HepG2 (cell line): Measurements from ENCODE around the gene TXNDC11. TPM values are rescaled to one million over a fixed set of nuclear protein-coding genes. Genes with fewer than 3 reads are reported as not detected.

ENCODE experiments used
- ARNTL ChIP-seq: sonication (generic); formaldehyde crosslinking; IDR thresholded peaks from 2 replicates; pipeline ENCODE4 v1.4.0; 2020; ENCODE audit warnings: mild to moderate bottlenecking, missing genetic modification reagents
- ETV6 ChIP-seq: sonication (generic); formaldehyde crosslinking; conservative IDR thresholded peaks from 2 replicates; pipeline ENCODE4 v1.4.0; 2020; ENCODE audit warnings: missing genetic modification reagents
- FLYWCH1 ChIP-seq: sonication (generic); formaldehyde crosslinking; IDR thresholded peaks from 2 replicates; pipeline ENCODE4 v1.8.1; 2023; ENCODE audit warnings: mild to moderate bottlenecking, missing genetic modification reagents
- FOSL2 ChIP-seq: sonication (generic); formaldehyde crosslinking; IDR thresholded peaks from 2 replicates; pipeline ENCODE4 v1.4.0; 2020; ENCODE audit warnings: missing genetic modification reagents
- FOXO1 ChIP-seq: sonication (generic); formaldehyde crosslinking; IDR thresholded peaks from 2 replicates; pipeline ENCODE4 v1.4.0; 2020; ENCODE audit warnings: missing genetic modification reagents
- GABPA ChIP-seq, 2 experiments: IDR thresholded peaks; 2 replicates each; pipeline ENCODE4 v1.6.1; 2011 to 2016; ENCODE audit warnings: low read depth in 2 of 2, low read length in 1 of 2, missing biosample characterization in 1 of 2, missing genetic modification characterization in 1 of 2
- MYC ChIP-seq: sonication (generic); formaldehyde crosslinking; IDR thresholded peaks from 2 replicates; pipeline ENCODE4 v1.9.0; 2021; ENCODE audit warnings: missing genetic modification reagents, borderline replicate concordance
- POGK ChIP-seq: sonication (generic); formaldehyde crosslinking; conservative IDR thresholded peaks from 2 replicates; pipeline ENCODE4 v1.8.0; 2022; ENCODE audit warnings: mild to moderate bottlenecking, moderate library complexity, missing genetic modification reagents
- SP2 ChIP-seq: sonication (generic); formaldehyde crosslinking; IDR thresholded peaks from 2 replicates; pipeline ENCODE4 v1.5.1; 2020; ENCODE audit warnings: mild to moderate bottlenecking, missing genetic modification reagents
- TCF7L2 ChIP-seq: IDR thresholded peaks from 2 replicates; pipeline ENCODE4 v1.6.1; 2011; ENCODE audit warnings: mild to moderate bottlenecking, low read depth, low read length, moderate library complexity
- ZBTB20 ChIP-seq: sonication (generic); formaldehyde crosslinking; IDR thresholded peaks from 2 replicates; pipeline ENCODE4 v1.8.1; 2023; ENCODE audit warnings: missing genetic modification reagents, low read depth, mild to moderate bottlenecking, borderline replicate concordance
- ZBTB37 ChIP-seq: sonication (generic); formaldehyde crosslinking; IDR thresholded peaks from 2 replicates; pipeline ENCODE4 v1.4.0; 2020; ENCODE audit warnings: mild to moderate bottlenecking, missing genetic modification reagents
- ZNF18 ChIP-seq: sonication (generic); formaldehyde crosslinking; IDR thresholded peaks from 2 replicates; pipeline ENCODE4 v1.8.0; 2022; ENCODE audit warnings: mild to moderate bottlenecking, missing genetic modification reagents; ENCODE audit not compliant: insufficient replicate concordance
- ZNF224 ChIP-seq: sonication (generic); formaldehyde crosslinking; IDR thresholded peaks from 2 replicates; pipeline ENCODE4 v1.5.0; 2020; ENCODE audit warnings: mild to moderate bottlenecking, missing genetic modification reagents
- ZNF329 ChIP-seq: sonication (generic); formaldehyde crosslinking; IDR thresholded peaks from 2 replicates; pipeline ENCODE4 v1.9.0; 2021; ENCODE audit warnings: low read depth, mild to moderate bottlenecking, missing genetic modification reagents
- ZNF772 ChIP-seq: sonication (generic); formaldehyde crosslinking; IDR thresholded peaks from 2 replicates; pipeline ENCODE4 v1.5.0; 2020; ENCODE audit warnings: mild to moderate bottlenecking, missing genetic modification reagents
- ZNF883 ChIP-seq: sonication (generic); formaldehyde crosslinking; IDR thresholded peaks from 2 replicates; pipeline ENCODE4 v1.5.1; 2020; ENCODE audit warnings: mild to moderate bottlenecking, missing genetic modification reagents; ENCODE audit errors: not compliant biosample characterization
- polyA plus RNA-seq, 8 experiments: library from polyadenylated mRNA; depleted of rRNA in 3 of 8; stranded (reverse) in 7 of 8; unstranded in 1 of 8; fragments of >200 nt; fragmentation: Illumina TruSeq in 4 of 8; extraction: Trizol in 4 of 8; gene quantifications; 2 replicates each; pipeline versions ENCODE4 v1.2.1 to v1.2.3, GENCODE V29; 2011 to 2016; ENCODE audit warnings: low read depth in 4 of 8, missing spikeins in 1 of 8, mixed read lengths in 1 of 8; ENCODE audit not compliant: insufficient read depth in 1 of 8
- total RNA-seq, 5 experiments: library from RNA; depleted of rRNA; stranded (reverse); fragments of >200 nt; fragmentation: Illumina TruSeq; extraction: Trizol; gene quantifications; 2 replicates each; pipeline ENCODE4 v1.2.3, GENCODE V29; 2016; ENCODE audit warnings: low read depth in 1 of 5
- TF ChIP-seq, protein P1 (sequence below): IDR thresholded peaks from 2 replicates; pipeline ENCODE4 v1.6.1; 2012; ENCODE audit warnings: low read depth, low read length, improper control_type of control experiment
- TF ChIP-seq, protein P2 (sequence below): IDR thresholded peaks from 2 replicates; pipeline ENCODE4 v1.6.1; 2016; ENCODE audit warnings: missing compliant biosample characterization, missing genetic modification reagents, borderline replicate concordance

TXNDC11 gene
- total and polyA plus RNA-seq, 2 of the 13 experiments (the other 11 are each of a cell fraction or from before 2014, with no cell fraction given) = 74.9 to 123 TPM

DNA sequence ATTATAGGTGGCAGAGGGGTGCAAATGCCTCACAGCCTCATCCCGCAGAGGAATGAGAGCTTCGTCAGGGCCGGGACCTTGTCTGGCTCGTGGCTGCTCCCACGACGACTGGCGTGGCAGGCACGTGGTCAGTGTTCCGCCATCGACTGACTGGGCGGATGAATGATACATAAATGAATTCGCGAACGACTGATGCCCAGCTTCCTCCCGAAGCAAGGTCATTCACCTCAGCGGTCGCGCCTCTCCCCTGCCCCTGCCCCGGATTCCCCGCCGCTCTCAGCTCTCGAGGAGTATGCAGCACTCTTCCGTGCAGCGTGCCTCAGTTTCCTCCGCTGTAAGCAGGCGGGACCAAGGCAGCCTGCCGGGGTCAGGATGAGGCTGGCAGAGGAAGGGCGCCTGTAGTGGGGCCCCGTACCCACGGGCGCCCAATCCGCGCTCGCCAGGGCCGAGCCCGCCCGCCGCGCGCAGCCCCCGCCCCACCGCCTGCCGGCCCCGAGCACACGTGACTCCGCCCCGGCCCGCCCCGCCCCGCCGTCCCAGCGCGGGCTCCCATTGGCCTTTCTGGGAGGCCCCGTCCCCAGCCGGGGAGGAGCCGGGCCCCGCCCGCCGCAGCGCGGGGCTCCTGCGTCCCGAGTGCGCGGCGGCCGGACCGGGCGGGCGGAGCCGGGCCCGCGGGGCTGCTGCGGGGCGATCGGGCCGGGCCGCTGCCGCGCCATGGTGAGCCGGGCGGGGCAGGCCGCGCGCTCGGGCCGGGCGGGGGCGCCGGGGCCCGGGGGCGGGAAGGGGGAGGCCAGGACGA, 74.6 kb downstream of the TXNDC11 start, which contains the start of gene SNN (continued):
- TF ChIP-seq POGK (CRISPR knock-in tag) = 0 out of 2 replicates have a peak, but pooled peaks have one; percentile 19
- no peak for TF ChIP-seq ZBTB37 (CRISPR knock-in tag)
- TF ChIP-seq TCF7L2 = no peak
- no peak for TF ChIP-seq ZNF224 (CRISPR knock-in tag)
- TF ChIP-seq MYC (CRISPR knock-in tag) = peak; percentile 64; the same call in 1 of the 2 replicates
- TF ChIP-seq ZBTB20 (CRISPR knock-in tag) = no peak
- TF ChIP-seq GABPA (IDR thresholded peaks at IDR 0.05; ENCODE audit: low read depth, low read length) = no peak
- no peak for TF ChIP-seq GABPA (CRISPR knock-in tag; IDR thresholded peaks at IDR 0.05; ENCODE audit: low read depth)
- TF ChIP-seq ZNF883 (CRISPR knock-in tag) = no peak
- no peak for TF ChIP-seq ZNF329 (CRISPR knock-in tag)
- peak; percentile 37; the same call in 1 of the 2 replicates for TF ChIP-seq SP2 (CRISPR knock-in tag)
- no peak for TF ChIP-seq ZNF18 (CRISPR knock-in tag)
- TF ChIP-seq FOSL2 (CRISPR knock-in tag) = no peak; the same call in 1 of the 2 replicates
- TF ChIP-seq ARNTL (CRISPR knock-in tag) = peak; percentile 91
- peak; percentile 41; the same call in 1 of the 2 replicates for TF ChIP-seq ZNF772 (CRISPR knock-in tag)
- TF ChIP-seq, protein P1, sequence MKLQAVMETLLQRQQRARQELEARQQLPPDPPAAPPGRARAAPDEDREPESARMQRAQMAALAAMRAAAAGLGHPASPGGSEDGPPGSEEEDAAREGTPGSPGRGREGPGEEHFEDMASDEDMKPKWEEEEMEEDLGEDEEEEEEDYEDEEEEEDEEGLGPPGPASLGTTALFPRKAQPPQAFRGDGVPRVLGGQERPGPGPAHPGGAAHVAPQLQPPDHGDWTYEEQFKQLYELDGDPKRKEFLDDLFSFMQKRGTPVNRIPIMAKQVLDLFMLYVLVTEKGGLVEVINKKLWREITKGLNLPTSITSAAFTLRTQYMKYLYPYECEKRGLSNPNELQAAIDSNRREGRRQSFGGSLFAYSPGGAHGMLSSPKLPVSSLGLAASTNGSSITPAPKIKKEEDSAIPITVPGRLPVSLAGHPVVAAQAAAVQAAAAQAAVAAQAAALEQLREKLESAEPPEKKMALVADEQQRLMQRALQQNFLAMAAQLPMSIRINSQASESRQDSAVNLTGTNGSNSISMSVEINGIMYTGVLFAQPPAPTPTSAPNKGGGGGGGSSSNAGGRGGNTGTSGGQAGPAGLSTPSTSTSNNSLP = no peak
- 0 out of 2 replicates have a peak, but pooled peaks have one; percentile 34 for TF ChIP-seq FOXO1 (CRISPR knock-in tag)
- TF ChIP-seq FLYWCH1 (CRISPR knock-in tag) = no peak
- TF ChIP-seq, protein P2, sequence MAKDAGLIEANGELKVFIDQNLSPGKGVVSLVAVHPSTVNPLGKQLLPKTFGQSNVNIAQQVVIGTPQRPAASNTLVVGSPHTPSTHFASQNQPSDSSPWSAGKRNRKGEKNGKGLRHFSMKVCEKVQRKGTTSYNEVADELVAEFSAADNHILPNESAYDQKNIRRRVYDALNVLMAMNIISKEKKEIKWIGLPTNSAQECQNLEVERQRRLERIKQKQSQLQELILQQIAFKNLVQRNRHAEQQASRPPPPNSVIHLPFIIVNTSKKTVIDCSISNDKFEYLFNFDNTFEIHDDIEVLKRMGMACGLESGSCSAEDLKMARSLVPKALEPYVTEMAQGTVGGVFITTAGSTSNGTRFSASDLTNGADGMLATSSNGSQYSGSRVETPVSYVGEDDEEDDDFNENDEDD (CRISPR knock-in tag) = peak; percentile 71; the same call in 1 of the 2 replicates
- no peak for TF ChIP-seq ETV6 (CRISPR knock-in tag)
